GM12875 (cell line): ENCODE measurements around the gene ABCG2.

Experiments used
- H3K4me3 ChIP-seq: one replicate; pipeline ENCODE4 v1.5.1; 2011; ENCODE audit warnings: low read depth, low read length, control low read depth
- TF ChIP-seq, protein P1 (sequence below): IDR thresholded peaks from 2 replicates; pipeline ENCODE4 v1.5.1; 2011; ENCODE audit warnings: low read depth, mild to moderate bottlenecking, control low read depth, inconsistent platforms, low read length, moderate library complexity, borderline replicate concordance; ENCODE audit not compliant: insufficient read depth

Gene ABCG2

DNA sequence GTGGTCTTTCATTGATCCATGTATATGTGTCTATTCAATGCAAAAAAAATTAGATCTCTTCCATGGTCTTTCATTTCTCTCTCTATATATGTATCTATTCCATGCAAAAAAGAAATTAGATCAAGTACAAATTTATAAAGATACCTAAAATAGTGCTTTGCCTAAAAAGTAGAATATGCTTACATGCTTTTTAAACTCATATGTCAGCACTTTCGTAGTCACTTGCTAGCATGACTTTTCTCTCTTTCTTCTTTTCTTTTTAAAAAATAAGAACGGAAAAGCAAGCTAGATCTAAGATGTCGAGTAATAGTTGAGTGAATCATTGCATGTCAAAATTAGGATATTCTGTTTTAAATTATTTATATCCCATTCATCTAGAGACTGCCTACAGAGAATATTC, 100.1 kb downstream of the ABCG2 start:
- no peak overlapping the region for H3K4me3 ChIP-seq
- TF ChIP-seq, protein P1, sequence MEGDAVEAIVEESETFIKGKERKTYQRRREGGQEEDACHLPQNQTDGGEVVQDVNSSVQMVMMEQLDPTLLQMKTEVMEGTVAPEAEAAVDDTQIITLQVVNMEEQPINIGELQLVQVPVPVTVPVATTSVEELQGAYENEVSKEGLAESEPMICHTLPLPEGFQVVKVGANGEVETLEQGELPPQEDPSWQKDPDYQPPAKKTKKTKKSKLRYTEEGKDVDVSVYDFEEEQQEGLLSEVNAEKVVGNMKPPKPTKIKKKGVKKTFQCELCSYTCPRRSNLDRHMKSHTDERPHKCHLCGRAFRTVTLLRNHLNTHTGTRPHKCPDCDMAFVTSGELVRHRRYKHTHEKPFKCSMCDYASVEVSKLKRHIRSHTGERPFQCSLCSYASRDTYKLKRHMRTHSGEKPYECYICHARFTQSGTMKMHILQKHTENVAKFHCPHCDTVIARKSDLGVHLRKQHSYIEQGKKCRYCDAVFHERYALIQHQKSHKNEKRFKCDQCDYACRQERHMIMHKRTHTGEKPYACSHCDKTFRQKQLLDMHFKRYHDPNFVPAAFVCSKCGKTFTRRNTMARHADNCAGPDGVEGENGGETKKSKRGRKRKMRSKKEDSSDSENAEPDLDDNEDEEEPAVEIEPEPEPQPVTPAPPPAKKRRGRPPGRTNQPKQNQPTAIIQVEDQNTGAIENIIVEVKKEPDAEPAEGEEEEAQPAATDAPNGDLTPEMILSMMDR, result no peak

DNA sequence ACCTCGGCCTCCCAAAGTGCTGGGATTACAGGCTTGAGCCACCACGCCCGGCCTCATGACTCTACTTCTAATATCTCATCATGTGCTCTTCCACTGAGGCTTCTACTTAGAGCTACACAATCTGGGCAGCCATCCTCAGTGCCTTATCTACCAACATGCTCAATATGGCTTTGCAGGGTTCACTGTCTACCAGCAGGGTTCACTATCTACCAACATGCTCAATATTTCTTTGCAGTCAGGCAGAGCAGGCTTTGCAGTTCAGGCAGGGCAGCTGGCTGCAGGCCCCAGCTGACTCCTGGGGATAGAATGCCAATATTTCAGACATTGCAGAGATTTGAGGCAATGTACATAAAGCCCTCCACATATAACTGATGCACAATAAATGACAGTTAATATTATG, 103.5 kb downstream of the ABCG2 start:
- H3K4me3 ChIP-seq, result no peak overlapping the region
- TF ChIP-seq, protein P1, result 0 out of 2 replicates have a peak, but pooled peaks have one; percentile 16

DNA sequence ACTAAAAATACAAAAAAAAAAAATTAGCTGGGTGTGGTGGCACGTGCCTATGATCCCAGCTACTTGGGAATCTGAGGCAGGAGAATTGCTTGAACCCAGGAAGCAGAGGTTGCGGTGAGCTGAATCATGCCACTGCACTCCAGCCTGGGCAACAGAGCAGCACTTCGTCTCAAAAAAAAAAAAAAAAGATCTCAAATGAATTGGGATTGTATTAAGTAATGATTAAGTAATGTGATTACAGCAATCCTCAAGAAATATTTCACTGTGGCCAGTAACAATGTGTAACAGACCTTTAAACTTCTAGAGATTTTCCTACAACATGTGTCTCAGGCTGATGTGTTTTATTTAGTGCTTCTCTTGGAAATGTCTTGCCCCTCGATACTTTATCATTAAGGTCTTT, 104.2 kb downstream of the ABCG2 start:
- no peak overlapping the region for H3K4me3 ChIP-seq
- TF ChIP-seq, protein P1, result no peak

DNA sequence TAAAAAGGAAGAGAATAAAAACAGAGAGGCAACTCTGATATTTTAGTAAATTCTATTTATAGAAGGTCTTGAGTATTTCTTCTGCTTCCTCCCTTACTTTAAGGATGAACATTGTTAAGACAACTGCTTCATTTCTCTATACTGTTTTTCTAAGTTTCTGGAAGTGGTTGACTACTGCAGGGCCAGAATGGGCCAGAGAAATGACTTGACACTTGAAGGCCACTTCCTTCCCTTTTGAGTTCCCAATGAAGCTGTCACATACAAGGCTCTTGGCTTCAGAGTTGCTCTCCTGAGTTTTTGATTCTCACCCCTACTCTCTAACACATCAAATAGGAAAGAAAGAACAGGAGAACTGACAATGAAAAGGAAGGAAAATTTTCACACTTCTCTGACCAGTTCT, 113.4 kb downstream of the ABCG2 start:
- TF ChIP-seq, protein P1, result no peak
- no peak overlapping the region for H3K4me3 ChIP-seq

DNA sequence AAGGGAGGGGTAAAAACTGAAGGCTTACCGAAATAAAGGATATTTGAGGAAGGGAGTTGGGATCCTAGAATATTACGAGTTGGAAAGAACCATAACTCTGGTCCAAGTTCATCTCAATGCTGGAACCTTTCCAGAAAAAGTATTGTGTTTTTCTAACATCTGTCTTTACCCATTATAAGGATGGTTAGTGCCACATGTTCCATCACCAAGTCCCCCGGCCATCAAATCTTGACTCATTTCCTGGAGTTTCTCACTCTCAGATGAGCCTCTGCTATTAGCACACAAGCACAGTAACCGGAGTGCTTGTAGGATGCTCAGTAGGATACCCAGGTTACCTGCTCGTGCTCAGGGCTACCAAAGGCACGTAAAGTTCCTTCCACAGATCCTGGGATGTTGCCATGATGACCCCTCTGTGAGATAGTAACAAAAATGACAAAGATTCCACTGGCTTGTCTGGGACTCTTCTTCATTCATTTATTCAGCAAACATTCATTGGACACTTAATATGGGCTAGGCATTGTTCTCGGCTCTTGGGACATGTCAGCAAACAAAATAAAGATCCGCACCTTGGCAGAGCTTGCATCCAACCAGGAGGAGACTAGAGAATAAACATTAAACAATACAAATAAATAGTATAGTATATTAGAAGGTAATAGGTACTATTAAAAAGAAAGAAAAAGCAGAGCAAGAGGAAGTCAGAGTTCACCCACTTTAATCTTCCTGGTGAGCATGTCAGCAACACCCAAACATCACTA, 114.7 kb downstream of the ABCG2 start:
- H3K4me3 ChIP-seq, result no peak overlapping the region
- TF ChIP-seq, protein P1, result no peak

DNA sequence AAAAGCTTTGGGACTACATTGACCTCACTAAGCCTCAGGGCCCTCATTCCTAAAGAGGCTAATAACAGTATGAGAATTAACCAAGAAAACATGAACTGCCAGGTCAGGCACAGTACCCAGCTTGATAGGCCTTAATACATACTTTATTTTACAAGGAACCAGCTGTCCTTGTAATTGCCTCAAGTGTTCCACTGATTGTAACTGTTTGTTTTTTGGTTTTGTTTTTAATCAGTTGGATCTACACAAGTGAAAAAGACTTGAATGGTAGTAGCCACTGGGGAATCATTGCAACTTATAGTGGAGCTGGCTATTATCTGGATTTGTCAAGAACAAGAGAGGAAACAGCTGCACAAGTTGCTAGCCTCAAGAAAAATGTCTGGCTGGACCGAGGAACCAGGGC, 115.4 kb downstream of the ABCG2 start:
- no peak overlapping the region for H3K4me3 ChIP-seq
- TF ChIP-seq, protein P1, result no peak

DNA sequence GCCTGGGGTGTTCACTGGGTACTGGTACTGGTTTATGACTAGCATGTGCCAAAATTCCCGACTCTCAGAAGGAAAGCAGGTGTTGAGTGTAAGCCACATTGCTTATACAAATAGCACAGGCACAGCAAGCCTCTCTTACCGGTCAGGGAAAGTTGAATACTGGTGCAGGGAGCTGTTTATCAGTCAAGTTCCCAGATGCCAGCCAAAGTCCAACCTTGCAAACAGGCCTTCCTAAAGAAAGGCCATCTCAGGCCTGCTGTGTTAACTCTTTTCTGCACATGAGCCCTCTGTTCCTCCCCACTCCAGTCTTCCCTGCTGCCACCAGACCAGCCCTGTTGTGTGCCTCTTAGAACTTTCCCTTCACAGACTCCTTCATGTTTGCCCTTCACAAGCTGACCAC, 116.8 kb downstream of the ABCG2 start:
- H3K4me3 ChIP-seq, result no peak overlapping the region
- TF ChIP-seq, protein P1, result no peak
